ENCODE measurements around the gene BNC1. TPM values are rescaled to one million over a fixed set of nuclear protein-coding genes. Genes with fewer than 3 reads are reported as not detected.
A peak's percentile ranks its signal among the peaks of the same experiment; 100 is the strongest.

Gene BNC1
- total and polyA plus RNA-seq, 2 of the 4 experiments (the other 2 are of a cell fraction): 0.38 to 0.54 TPM

DNA sequence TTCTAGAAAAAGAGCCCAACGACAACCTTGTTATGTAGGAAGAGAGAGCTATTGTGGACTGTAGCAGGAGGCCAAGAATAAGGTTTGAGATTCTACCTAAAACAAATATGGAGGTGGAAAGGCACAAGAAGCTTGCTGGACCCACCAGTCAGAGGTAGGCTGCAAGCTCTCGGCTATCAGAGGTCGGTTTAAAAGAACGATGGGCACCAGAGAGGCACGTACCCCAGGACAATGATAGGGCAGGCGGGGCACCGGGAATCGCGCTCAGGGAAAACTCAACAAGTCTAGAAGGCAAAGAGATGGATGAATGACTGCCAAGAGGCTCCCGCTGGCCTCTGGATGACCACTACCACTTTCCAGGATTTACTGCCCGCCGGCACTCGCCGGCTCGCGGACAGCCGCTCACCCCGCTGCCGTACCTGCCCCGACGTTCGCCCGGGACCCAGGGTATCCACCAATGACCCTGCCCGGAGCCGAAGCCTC lies 77.9 kb downstream of the BNC1 start:
- Histone ChIP-seq H2BK20ac (ENCODE audit: low read depth, low read length) (no peak overlapping the region), H3K4me1 (ENCODE audit: control insufficient read depth, insufficient read depth, low read length) (peaks cover 8% of the 10 kb centered on the region), H3K4me2 (ENCODE audit: low read depth, low read length) (peak overlapping the region; percentile 100), H3K4ac (ENCODE audit: low read depth, low read length) (peak overlapping the region; percentile 85), H3K23ac (ENCODE audit: low read depth, low read length) (peak overlapping the region; percentile 100), H3K9ac (ENCODE audit: low read depth, low read length) (peak overlapping the region; percentile 92), H2BK120ac (ENCODE audit: low read depth, low read length) (peak overlapping the region; percentile 57), H2BK5ac (ENCODE audit: low read depth, low read length, poor library complexity, severe bottlenecking) (peak overlapping the region; percentile 80), H3K18ac (ENCODE audit: low read depth, low read length) (peak overlapping the region; percentile 87), H3K9me1 (ENCODE audit: insufficient read depth, low read length) (0 out of 2 replicates have a peak, but pooled peaks cover 3% of the 10 kb centered on the region), H4K20me1 (ENCODE audit: insufficient read depth, low read length) (peaks cover 4% of the 10 kb centered on the region; the same call in 1 of the 2 replicates), H2AFZ (replicated peaks; ENCODE audit: low read length, poor library complexity) (peak overlapping the region; percentile 92), H3K4me3 (ENCODE audit: insufficient read depth, low read depth, low read length) (peak overlapping the region; percentile 97), H3K27ac (ENCODE audit: insufficient read depth, low read length) (peak overlapping the region; percentile 84), H4K91ac (ENCODE audit: insufficient read depth, low read depth, low read length) (peak overlapping the region; percentile 59), H3K27me3 (ENCODE audit: control insufficient read depth, insufficient read depth, low read length) (no peaks in the 10 kb centered on the region), H2AK9ac (replicated peaks; ENCODE audit: low read depth, low read length, poor library complexity) (peak overlapping the region; percentile 96), H4K5ac (ENCODE audit: low read depth, low read length) (peak overlapping the region; percentile 69), H3K9me3 (ENCODE audit: control insufficient read depth, insufficient read depth, low read length) (no peaks in the 10 kb centered on the region), H2BK15ac (ENCODE audit: low read depth, low read length) (peak overlapping the region; percentile 15; the same call in 1 of the 3 replicates), H3K14ac (replicated peaks; ENCODE audit: low read depth, low read length) (peak overlapping the region; percentile 93), H3K36me3 (ENCODE audit: control insufficient read depth, insufficient read depth, low read length) (no peaks in the 10 kb centered on the region), H3K79me1 (ENCODE audit: low read depth in 1 of 2, low read length in 2 of 2) (peaks cover 0 to 23% of the 10 kb centered on the region in 2 experiments; a peak in 2 of 4 replicates), H4K8ac (ENCODE audit: low read depth in 2 of 2, low read length in 2 of 2) (peak overlapping the region; percentile 3 to 41; a peak in 2 of 4 replicates), H2AK5ac (ENCODE audit: low read depth, low read length) (peak overlapping the region; percentile 72), H3K56ac (ENCODE audit: extremely low read depth, insufficient read depth, low read length) (peak overlapping the region; percentile 86)
- no TSS peak for BruUV-seq (replicated peaks)
- dilution Hi-C loops (cut with HindIII; ENCODE audit: low sequenced_read_pairs, unreplicated experiment) (no loop called here), in situ Hi-C loops (cut with MboI; ENCODE audit: low sequenced_read_pairs) (no loop called here), intact Hi-C loops (cut with micrococcal nuclease) (loop anchor here (1.0 to 10.0 kb wide), 4 partner anchors 94 to 638 kb away; no protein-coding TSS in a partner anchor)
- no peak for TF ChIP-seq RAD21 (IDR thresholded peaks at IDR 0.05; ENCODE audit: low read length)
- TF ChIP-seq CEBPB (IDR thresholded peaks at IDR 0.05; ENCODE audit: low read depth, low read length): no peak
- TF ChIP-seq MAFK (IDR thresholded peaks at IDR 0.05; ENCODE audit: low read depth, low read length): no peak
- no peak for TF ChIP-seq RCOR1 (IDR thresholded peaks at IDR 0.05; ENCODE audit: insufficient replicate concordance, low read length)
- TF ChIP-seq FOS (IDR thresholded peaks at IDR 0.05; ENCODE audit: low read depth, low read length): no peak
- no peak for TF ChIP-seq CHD1 (IDR thresholded peaks at IDR 0.05; ENCODE audit: low read depth, low read length)
- TF ChIP-seq POLR2A (IDR thresholded peaks at IDR 0.05; ENCODE audit: low read depth, low read length): no peak
- no peak for TF ChIP-seq MXI1 (IDR thresholded peaks at IDR 0.05; ENCODE audit: borderline replicate concordance, low read depth, low read length)
- no peak for TF ChIP-seq ELK1 (IDR thresholded peaks at IDR 0.05; ENCODE audit: borderline replicate concordance, low read depth, low read length)
- no peak for TF ChIP-seq SMC3 (IDR thresholded peaks at IDR 0.05; ENCODE audit: low read depth, low read length)
- TF ChIP-seq, protein P1, sequence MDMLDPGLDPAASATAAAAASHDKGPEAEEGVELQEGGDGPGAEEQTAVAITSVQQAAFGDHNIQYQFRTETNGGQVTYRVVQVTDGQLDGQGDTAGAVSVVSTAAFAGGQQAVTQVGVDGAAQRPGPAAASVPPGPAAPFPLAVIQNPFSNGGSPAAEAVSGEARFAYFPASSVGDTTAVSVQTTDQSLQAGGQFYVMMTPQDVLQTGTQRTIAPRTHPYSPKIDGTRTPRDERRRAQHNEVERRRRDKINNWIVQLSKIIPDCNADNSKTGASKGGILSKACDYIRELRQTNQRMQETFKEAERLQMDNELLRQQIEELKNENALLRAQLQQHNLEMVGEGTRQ (IDR thresholded peaks at IDR 0.05; ENCODE audit: low read depth, low read length): no peak
- TF ChIP-seq, protein P2, sequence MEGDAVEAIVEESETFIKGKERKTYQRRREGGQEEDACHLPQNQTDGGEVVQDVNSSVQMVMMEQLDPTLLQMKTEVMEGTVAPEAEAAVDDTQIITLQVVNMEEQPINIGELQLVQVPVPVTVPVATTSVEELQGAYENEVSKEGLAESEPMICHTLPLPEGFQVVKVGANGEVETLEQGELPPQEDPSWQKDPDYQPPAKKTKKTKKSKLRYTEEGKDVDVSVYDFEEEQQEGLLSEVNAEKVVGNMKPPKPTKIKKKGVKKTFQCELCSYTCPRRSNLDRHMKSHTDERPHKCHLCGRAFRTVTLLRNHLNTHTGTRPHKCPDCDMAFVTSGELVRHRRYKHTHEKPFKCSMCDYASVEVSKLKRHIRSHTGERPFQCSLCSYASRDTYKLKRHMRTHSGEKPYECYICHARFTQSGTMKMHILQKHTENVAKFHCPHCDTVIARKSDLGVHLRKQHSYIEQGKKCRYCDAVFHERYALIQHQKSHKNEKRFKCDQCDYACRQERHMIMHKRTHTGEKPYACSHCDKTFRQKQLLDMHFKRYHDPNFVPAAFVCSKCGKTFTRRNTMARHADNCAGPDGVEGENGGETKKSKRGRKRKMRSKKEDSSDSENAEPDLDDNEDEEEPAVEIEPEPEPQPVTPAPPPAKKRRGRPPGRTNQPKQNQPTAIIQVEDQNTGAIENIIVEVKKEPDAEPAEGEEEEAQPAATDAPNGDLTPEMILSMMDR (conservative IDR thresholded peaks at IDR 0.05; ENCODE audit: low read depth, low read length): no peak
- TF ChIP-seq RFX5 (IDR thresholded peaks at IDR 0.05; ENCODE audit: low read depth, low read length): no peak
- no peak for TF ChIP-seq MAZ (IDR thresholded peaks at IDR 0.05; ENCODE audit: borderline replicate concordance, low read depth, low read length)
- TF ChIP-seq NFE2L2 (IDR thresholded peaks at IDR 0.05; ENCODE audit: low read depth, low read length): no peak
- TF ChIP-seq BHLHE40 (IDR thresholded peaks at IDR 0.05; ENCODE audit: low read depth, low read length): no peak
- CTCF ChIA-PET: interaction anchor here (0.9 kb wide), 1 partner anchor 43 kb away, joined by 3 read pairs; no protein-coding TSS in a partner anchor
- ATAC-seq (ENCODE audit: low read depth): peak; percentile 2
- DNase-seq: no peak
- POLR2A ChIA-PET (ENCODE audit: unreplicated experiment): no interaction called here
- 0% methylated on average over 10 of the region's 25 CpGs; no CpG with 5 or more reads in 1 of the 2 experiments for WGBS, 2 experiments (ENCODE audit: extremely low coverage in 2 of 2, insufficient read length in 1 of 2)

All from IMR-90 (cell line).